HG02642 (cell line): ENCODE data around the gene SLC4A4.

Source experiments
- ATAC-seq: cut with Tn5 transposase; IDR thresholded peaks from one replicate; pipeline ENCODE4 v1.9.1; 2021; ENCODE audit warnings: mild to moderate bottlenecking; ENCODE audit not compliant: unreplicated experiment, poor library complexity

Gene SLC4A4

GRCh38 chr4:71461422-71461821 is 122.6 kb downstream of the SLC4A4 start:
- ATAC-seq, result no peak

DNA sequence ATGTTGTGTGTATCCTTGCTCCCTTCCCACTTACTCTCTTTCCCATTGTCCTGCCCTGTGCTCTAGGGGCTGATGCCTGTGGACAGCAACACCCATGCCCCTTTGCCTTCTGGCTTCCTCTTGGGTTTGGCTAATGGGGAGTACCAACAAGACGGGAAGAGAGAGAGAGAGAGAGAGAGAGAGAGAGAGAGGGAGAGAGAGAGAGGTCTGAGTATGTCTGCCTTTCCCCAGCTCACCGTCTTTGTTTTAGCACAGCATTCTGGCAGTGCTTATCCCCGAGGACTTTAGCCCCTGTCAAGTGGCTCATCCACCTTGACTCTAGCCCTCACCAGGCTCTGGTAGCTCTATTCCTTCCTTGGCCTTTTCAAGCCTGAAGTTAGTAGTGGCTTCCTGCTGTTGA is 128.0 kb downstream of the SLC4A4 start:
- ATAC-seq, result no peak

DNA sequence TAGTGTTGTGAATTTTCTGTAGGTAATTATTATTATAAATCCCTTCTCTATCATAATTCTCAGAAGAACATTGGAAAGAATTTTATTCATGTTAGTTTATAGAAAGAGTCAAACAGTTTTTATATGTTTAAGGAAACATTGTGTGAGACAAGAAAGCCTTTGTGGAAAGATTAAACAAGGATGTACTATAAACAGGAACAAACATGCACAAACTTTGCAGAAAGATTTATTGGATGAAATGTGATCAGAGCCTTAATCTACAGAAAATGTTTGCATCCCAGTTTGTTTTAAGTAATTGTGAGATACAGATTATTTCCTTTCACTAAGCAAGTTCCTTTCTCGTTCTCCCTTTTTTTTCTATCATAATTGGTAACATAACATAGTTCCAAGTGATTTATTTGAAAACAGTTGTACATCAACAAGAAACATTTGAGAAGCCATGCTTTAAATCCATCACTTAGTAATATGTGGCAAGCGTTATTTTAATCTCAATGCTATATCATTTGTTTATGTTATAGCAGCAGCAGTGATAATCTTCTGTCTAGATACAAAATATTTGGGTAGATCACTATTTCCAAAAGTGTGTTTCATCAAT is 129.4 kb downstream of the SLC4A4 start:
- ATAC-seq, result no peak

- ATAC-seq, result no peak
These were observed 130.7 kb downstream of the SLC4A4 start for GRCh38 chr4:71469541-71469940.

DNA sequence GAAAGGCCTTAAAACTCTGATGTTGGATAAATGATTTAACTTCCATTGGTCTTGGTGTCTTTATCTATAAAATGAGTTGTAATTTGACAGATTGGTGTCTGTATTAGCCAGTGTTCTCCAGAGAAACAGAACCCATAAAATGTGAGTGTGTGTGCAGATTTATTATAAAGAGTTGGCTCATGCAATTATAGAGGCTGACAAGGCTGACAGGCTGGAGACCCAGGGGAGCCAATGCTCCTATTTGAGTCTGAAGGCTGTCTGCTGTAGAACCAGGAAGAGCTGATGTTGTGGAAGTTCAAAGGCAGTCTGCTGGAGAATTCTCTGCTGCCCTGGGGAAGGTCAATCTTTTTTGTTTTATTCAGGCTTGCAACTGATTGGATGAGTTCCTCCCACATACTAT is 131.7 kb downstream of the SLC4A4 start:
- no peak for ATAC-seq

DNA sequence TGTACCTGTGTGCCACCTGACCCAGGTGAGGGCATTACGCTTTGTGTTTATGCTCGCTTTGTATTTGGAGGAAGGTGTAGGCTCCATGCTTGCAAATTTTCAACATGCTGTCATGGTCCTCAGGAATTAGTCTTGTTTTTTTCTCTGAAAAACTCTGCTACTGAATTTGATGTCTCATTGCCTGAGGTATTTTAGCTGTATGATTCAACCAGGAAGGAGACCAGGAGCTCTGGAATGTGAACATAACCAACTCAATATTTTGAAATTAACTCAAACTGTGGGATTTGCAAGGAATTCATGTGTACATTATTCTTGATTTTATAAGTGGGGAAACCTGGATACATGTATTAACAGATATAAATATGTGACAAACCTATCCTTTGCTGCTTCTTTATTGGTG is 134.1 kb downstream of the SLC4A4 start:
- ATAC-seq, result no peak

DNA sequence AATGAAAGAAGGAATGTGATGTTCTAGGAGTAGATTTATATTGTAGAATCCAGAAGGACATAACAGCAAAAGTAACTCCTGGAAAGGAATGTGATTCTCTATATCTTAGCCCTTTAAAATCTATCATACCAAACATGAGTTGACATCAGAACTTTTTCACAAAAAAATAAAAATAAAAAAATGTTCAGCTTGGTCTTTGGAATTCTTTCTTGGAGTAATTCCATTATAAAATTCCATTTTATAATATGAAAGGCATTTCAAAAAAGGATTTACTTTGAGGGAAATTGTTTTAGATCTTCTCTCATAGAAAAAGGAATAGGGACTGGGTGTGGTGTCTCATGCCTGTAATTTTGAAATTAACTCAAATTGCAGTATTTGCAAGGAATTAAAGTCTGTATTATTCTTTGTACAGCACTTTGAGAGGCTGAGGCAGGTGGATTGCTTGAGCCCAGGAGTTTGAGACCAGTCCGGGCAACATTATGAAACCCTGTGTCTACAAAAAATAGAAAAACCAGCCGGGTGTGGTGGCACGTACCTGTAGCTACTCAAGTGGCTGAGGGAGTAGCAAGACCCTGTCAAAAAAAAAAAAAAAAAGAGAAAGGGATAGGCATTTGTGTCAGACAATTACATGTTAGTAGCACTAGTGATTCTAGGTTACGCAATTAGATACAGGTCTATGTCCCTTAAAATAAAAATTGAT is 134.9 kb downstream of the SLC4A4 start:
- ATAC-seq, result no peak

- no peak for ATAC-seq
These were observed 135.9 kb downstream of the SLC4A4 start for GRCh38 chr4:71474731-71475130.

DNA sequence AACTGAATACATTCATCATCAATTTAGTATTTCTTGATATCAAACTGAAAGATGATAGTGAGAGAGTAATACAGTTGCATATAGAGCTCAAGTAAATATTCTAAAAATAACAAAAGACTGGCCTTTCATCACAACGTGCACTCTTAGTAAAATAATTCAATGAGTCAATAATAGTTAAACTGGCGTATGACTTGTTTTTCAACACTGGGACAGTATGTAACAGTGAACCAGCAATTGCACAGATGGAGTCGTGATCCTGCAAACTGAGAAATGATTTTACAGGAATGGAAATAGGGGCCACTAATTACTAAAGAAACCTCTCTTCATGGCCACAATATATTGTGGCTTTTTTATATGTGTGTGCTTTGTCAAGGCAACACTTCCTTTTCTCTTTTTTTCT is 137.4 kb downstream of the SLC4A4 start:
- ATAC-seq, result no peak

DNA sequence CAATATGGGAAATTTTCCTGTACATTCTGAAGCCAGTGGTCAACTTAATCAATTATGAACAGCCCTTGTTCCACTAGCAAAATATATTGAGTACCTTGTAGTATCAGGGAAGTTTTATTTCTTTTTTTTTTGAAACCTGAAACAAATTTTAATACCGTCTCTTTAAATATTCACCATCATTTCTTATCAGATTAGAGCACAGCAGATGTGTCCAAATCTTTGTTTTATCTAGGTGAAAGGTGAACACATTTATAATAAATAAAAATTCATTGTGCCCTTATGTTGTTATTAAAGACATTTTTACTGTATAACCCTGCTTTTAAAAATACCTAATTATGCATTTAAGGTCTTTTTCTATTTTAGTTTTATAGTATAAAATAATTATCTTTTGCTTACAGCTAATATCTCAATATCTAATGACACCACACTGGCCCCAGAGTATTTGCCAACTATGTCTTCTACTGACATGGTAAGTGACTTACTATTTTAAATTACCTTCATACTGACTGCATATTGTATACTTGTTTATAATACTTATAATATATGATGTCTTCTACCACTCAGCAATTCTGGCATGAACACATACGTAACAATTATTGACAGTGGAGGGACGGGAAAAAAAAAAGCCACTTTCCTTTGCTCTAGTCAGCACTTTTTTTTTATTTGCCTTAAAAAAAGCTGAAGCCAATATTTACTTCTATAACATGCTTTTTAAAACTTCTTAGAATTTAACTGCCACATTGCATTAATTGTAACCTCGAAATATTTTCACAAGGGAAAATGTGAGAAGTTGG is 147.9 kb downstream of the SLC4A4 start:
- no peak for ATAC-seq

GRCh38 chr4:71487344-71487920 is 148.6 kb downstream of the SLC4A4 start:
- ATAC-seq, result no peak

GRCh38 chr4:71494539-71494938 is 155.7 kb downstream of the SLC4A4 start:
- ATAC-seq, result no peak

DNA sequence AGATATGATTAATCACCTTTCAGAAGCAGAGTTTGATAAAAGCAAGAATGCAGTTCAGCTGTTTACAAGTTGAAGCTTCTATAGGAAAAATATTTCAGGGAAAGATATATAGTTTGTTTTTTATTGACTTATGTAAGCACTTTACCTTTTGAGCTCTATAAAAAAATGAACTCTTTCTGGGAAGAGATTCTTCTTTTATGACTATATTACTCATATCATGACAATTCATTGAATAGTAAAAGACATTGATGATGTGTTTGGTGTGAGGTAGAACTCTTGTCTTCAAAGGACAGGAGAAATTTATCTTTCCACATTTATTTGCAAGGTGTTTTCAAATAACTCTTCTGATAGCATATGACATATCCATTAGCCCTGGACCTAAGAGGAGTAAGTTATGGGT is 156.6 kb downstream of the SLC4A4 start:
- ATAC-seq, result no peak

- ATAC-seq, result no peak
These were observed 158.3 kb downstream of the SLC4A4 start for GRCh38 chr4:71497078-71497477.

- no peak for ATAC-seq
These were observed 159.2 kb downstream of the SLC4A4 start for GRCh38 chr4:71498002-71498401.

DNA sequence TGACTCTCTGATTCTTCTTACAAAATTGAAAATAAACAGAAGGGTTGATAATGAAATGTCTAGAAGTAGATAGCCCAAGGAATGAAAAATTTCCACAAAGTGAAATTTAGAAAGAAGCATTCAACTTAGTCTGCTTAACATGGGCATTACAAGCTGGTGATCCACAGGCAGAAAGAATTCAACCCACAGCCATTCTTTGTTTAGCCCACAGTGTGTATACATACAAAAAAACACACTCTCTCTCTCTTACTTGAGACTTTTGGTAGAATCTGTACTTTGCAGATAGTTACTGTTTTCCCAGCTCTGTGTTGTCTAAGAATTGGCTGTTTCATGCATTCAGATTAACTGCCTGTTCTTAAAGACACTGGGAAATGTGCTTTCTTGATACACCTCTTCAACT is 159.8 kb downstream of the SLC4A4 start:
- no peak for ATAC-seq

GRCh38 chr4:71501992-71502391 is 163.2 kb downstream of the SLC4A4 start:
- ATAC-seq, result no peak

DNA sequence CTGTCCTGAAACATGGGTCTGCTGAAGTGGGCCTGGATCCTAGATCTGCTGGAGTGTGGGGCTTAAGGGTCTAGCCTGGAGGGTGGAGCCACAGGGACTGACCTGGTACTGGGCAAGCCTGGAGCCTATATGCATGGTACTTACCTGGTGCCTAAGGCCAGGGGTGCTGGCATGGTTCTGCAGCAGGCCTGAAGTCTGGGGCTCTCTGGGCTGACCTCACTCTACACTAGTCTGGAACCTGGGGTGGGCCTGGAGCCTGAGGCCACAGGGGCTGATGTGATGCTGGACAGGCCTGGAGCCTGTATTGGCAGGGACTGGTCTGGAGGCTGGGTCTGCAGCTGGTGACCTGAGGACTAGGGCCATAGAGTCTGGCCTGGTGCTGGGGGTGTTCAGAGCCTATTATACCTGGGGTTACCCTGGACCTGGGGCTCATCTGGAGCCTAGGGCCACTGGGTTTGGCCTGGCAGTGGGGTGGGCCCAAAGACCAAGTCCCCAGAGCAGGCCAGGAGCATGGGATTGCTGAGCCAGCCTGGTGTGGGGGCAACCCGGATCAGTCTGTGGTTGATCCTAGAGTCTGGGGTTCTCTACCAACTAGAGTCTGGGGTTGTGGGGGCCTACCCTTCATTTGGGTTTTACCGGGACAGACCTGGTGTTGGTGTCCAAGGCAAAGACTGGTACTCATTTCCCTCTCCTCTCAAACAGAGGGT is 179.6 kb downstream of the SLC4A4 start:
- no peak for ATAC-seq

DNA sequence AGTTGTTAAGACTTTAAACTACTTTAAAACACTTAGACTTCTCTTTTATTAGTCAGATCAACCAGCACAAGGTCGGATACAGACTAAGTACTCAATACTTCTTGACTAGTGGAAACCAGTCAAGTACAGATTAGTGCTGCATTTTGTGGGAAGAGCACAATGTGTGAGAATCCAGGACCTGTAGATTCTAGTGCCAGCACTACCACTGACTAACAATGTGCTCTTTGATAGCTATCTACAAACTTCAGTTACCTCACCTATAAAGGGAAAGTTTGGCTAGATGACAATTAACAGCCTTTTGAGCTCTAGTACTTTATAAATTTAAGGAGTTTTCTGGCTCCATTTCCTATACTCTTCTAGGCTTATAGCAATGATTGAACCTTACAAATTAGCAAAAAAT is 181.5 kb downstream of the SLC4A4 start:
- ATAC-seq, result no peak

- no peak for ATAC-seq
These were observed 182.0 kb downstream of the SLC4A4 start for GRCh38 chr4:71520850-71521249.

GRCh38 chr4:71524756-71525155 is 185.9 kb downstream of the SLC4A4 start:
- ATAC-seq, result no peak
